IPS-20b (cell line): ENCODE data around the gene COMT.

Experiments
- H3K27ac ChIP-seq: one replicate; pipeline ENCODE4 v1.5.1; 2013; ENCODE audit warnings: low read length
- H3K27me3 ChIP-seq: 2 replicates; pipeline ENCODE4 v1.6.1; 2013; ENCODE audit warnings: mild to moderate bottlenecking, low read length, inconsistent platforms; ENCODE audit not compliant: insufficient read depth
- H3K36me3 ChIP-seq: 2 replicates; pipeline ENCODE4 v1.6.1; 2013; ENCODE audit warnings: low read depth, mild to moderate bottlenecking, inconsistent platforms, low read length, moderate library complexity; ENCODE audit not compliant: insufficient read depth
- H3K4me1 ChIP-seq: 2 replicates; pipeline ENCODE4 v1.6.1; 2013; ENCODE audit warnings: mild to moderate bottlenecking, control low read depth, inconsistent platforms, low read length, moderate library complexity; ENCODE audit not compliant: insufficient read depth
- H3K4me3 ChIP-seq: 2 replicates; pipeline ENCODE4 v1.5.1; 2013; ENCODE audit warnings: mild to moderate bottlenecking, low read length, inconsistent platforms
- H3K9ac ChIP-seq: 2 replicates; pipeline ENCODE4 v1.6.1; 2013; ENCODE audit warnings: low read depth, mild to moderate bottlenecking, inconsistent platforms, low read length, moderate library complexity
- H3K9me3 ChIP-seq: 2 replicates; pipeline ENCODE4 v1.6.1; 2013; ENCODE audit warnings: mild to moderate bottlenecking, low read depth, low read length, inconsistent platforms; ENCODE audit not compliant: insufficient read depth

The COMT gene

DNA sequence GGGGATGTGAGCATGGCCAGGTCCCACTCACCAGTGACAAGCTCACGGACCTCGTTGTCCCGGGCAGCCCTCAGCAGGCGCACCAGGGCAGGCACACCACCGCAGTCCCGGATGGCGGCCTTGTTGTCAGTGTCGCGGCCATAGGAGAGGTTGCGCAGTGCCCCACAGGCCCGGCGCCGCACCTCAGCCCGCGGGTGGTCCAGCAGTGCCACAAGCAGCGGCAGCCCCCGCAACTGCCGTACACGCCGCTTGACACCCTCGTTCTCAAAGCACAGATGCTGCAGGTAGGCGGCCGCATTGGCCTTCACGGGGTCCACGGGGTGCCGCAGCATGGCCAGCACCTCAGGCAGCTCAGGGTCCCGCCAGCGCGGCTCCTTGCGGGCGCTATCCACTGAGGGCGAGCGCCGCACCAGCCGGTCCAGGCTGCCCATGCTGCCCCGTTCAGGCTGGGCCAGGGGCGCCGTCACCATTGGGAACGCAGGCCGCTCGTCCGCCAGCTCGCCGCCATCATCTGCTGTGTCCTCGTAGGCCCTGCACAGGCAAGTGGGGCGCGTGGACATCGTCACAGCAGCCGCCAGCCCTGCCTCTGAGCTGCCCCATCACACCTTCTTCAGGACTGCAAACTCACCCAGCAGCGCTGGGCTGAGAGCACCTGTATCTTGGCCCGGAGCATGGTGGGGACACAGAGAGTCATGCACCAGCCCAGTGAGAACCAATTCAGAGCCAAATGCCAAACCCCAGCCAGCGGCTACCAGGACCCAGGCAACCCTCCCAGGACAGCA, 38.3 kb downstream of the COMT start:
- Histone ChIP-seq H3K4me3 (no peak overlapping the region), H3K9me3 (no peaks in the 10 kb centered on the region), H3K36me3 (peaks cover 48% of the 10 kb centered on the region), H3K27ac (no peak overlapping the region), H3K9ac (no peak overlapping the region), H3K4me1 (peaks cover 10% of the 10 kb centered on the region), H3K27me3 (no peaks in the 10 kb centered on the region)

DNA sequence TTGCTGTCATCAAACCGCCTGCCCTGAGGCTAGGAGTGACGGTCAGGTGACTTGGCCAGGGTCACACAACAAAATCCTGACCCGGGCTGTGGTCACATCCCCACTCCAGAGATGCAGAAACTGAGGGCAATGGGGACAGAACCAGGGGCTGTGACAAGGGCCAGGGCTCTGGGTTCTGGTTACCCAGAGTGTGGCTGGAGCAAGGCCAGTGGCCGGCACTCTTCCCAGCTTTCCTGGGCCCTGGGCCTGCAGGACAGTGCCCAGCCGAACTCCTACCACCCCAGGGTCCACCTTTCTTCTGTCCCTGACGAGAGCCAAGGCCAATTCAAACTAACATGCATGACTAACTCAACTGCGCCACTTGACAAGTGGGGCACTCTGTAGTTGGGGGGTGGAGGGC, 39.2 kb downstream of the COMT start:
- H3K4me1 ChIP-seq: peaks cover 2% of the 10 kb centered on the region; the same call in 1 of the 2 replicates

DNA sequence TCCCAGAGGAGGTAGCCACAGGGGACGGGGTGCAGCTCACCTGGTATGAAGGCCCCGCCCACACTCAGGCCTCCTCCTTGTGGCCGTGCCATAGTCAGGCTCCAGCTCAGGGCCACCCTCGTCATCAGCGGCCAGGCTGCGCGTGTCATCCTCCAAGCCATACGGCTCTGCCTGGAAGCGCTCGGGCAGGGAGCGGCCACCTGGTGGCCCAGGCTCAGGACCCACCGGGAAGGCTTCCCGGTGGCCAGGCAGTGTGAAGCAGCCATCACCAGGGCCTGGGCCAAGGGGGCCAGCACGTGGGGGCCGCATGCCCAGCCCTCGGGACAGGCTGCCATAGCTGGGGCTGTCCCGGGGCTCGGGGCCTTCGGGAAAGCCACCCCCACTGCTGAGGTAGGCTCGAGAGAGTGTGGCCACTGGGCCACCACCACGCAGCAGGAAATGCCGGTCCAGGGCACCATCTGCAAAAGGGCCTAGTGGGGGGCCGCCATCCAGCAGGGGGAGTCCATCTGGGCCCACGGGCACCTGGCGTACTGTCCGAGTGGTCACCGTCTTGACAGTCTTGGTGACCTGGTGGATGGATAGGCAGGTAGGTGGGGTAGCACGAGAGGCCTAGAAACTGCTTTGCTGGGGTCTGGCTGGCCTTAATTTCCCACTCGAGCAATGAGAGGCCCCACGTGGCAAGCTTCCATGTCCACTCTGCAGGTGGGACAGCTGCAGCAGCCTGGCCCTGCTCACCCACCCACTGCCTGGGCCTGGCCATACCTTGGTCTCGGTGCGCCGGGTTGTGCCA, 39.8 kb downstream of the COMT start:
- no peaks in the 10 kb centered on the region for H3K27me3 ChIP-seq
- no peak overlapping the region for H3K9ac ChIP-seq
- peaks cover 5% of the 10 kb centered on the region; the same call in 1 of the 2 replicates for H3K4me1 ChIP-seq
- H3K27ac ChIP-seq: no peak overlapping the region
- H3K9me3 ChIP-seq: no peaks in the 10 kb centered on the region
- H3K36me3 ChIP-seq: peaks cover 48% of the 10 kb centered on the region
- no peak overlapping the region for H3K4me3 ChIP-seq

More for the DNA sequence above, 39.2 kb downstream of the COMT start:
- no peak overlapping the region for H3K9ac ChIP-seq
- no peak overlapping the region for H3K27ac ChIP-seq
- peaks cover 48% of the 10 kb centered on the region for H3K36me3 ChIP-seq
- no peaks in the 10 kb centered on the region for H3K9me3 ChIP-seq
- no peak overlapping the region for H3K4me3 ChIP-seq
- H3K27me3 ChIP-seq: no peaks in the 10 kb centered on the region

DNA sequence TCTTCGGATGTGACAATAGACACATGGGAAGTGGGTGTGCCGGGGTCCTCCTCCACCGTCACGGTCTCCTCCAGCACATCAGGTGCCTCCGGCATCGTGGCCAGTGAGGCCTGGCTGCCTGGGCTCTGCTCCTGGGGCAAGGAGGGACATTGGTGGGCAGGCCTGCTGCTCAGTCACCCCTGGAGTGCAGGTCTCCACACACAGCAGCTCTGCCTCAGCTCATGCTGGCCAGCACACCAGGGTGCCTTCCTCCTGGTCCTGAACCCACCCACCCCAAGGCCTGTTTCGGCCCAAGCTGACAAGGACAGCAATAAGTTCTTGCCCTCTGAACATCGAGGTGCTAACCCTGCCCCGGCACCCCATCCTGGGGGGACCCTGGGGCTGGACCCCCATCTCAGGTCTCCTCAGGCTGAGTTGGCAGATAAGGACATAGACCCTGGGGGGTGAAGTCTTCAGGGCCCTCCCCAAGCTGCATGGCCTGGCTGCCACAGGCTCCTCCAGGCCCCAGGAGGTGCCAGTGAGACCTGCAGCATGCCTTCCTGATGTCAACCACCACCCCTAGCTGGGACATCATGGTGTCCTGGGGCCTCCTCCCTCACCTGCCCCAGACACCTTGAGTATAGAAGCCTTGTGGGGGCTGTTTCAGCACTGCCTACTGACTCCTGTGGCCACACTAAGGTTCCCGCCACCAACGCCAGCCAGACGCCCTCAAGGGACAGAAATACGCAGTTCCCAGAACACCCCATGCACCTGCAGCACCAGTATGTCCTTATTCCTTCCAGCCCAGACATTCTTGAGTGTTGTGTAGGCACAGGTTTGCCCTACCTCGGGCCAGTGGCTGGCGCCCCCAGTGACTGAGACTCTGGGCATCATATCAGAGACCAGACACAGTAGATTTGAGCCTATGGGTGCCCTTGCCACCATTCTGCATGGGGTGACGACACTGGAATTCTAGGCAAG, 40.7 kb downstream of the COMT start:
- Histone ChIP-seq H3K4me1 (peaks cover 5% of the 10 kb centered on the region; the same call in 1 of the 2 replicates), H3K27ac (no peak overlapping the region)

DNA sequence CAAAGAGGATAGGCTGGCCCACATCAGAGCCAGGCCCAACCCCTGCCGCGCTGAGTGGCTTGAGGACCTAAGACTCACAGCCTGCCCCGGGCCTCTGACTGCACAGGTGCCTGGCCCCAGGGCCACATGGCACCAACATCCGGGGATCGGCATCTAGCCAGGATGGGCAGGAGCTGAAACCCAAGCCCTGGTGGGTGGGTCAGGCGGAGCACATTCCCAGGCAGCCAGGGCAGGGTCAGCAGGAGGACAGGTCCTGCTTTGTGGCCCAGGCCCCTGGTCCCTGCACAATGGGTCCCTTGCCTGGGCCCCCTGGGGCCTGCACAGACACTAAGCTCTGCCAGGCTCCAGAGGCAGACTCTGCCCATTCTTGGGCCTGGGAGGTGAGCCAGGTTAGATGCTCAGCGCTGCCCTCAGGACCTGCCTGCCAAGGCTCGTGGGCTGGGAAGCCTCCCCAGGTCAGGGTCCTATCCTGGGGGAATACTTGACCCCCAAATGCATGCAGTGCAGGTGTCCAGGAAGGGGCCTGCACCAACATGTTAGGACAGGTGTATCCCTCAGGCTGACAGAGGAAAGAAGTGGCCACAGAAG, 41.5 kb downstream of the COMT start:
- peaks cover 5% of the 10 kb centered on the region; the same call in 1 of the 2 replicates for H3K4me1 ChIP-seq
- H3K9ac ChIP-seq: no peak overlapping the region
- no peaks in the 10 kb centered on the region for H3K27me3 ChIP-seq
- H3K27ac ChIP-seq: no peak overlapping the region
- H3K36me3 ChIP-seq: peaks cover 36% of the 10 kb centered on the region
- H3K4me3 ChIP-seq: no peak overlapping the region
- H3K9me3 ChIP-seq: no peaks in the 10 kb centered on the region

More for the DNA sequence above, 40.7 kb downstream of the COMT start:
- Histone ChIP-seq H3K27me3 (no peaks in the 10 kb centered on the region), H3K9me3 (no peaks in the 10 kb centered on the region), H3K9ac (no peak overlapping the region), H3K4me3 (no peak overlapping the region), H3K36me3 (peaks cover 44% of the 10 kb centered on the region)

DNA sequence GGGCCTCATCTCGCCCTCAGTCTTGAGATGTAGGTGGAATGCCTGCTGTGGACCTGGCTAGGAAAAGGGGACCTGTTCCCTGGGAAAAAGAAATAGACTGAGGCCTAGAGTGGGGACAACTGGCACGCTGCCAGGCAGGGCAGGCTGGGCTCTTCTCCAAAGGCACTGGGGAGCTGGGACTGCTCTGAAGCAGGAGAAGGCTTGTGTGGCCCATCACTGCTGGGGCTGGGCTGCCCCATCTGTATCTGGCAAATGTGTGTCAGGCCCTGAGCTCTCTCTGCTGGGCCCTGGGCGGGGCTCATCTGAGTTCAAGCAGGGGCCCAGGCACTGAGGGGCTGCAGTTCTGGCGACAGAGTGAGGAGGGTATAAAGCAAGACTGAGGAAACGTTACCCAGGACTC, 42.2 kb downstream of the COMT start:
- Histone ChIP-seq H3K27ac (no peak overlapping the region), H3K36me3 (peaks cover 30% of the 10 kb centered on the region), H3K9ac (no peak overlapping the region), H3K9me3 (no peaks in the 10 kb centered on the region), H3K4me3 (no peak overlapping the region), H3K4me1 (peaks cover 5% of the 10 kb centered on the region; the same call in 1 of the 2 replicates), H3K27me3 (no peaks in the 10 kb centered on the region)

DNA sequence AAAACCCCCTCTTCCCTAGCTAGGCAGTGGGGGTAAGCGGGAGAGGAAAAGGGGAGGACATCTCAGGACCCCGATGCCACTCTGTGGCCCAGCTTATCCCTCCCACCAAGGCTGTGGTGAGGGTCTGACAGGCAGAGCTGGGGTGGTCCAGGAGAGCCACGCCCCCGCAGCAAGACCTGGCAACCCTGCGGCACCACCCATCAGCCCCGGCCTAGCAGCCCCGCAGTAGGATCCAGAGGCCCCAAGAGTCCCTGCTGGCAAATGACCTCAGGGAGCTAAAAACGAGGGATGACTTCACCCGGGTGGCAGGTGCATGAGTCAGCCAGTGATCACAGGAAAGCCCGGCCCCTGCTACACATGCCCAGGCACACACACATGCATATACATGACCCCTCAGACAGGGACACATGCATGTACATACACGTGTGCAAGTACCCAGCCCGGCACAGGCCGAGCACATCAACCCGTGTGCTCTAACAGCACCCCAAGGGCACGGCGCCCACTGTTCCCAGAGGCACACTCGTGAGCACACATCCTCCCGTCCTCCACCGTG, 42.7 kb downstream of the COMT start:
- Histone ChIP-seq H3K9ac (no peak overlapping the region), H3K4me3 (no peak overlapping the region), H3K4me1 (peaks cover 5% of the 10 kb centered on the region; the same call in 1 of the 2 replicates), H3K36me3 (peaks cover 24% of the 10 kb centered on the region), H3K27me3 (no peaks in the 10 kb centered on the region), H3K9me3 (no peaks in the 10 kb centered on the region), H3K27ac (no peak overlapping the region)

DNA sequence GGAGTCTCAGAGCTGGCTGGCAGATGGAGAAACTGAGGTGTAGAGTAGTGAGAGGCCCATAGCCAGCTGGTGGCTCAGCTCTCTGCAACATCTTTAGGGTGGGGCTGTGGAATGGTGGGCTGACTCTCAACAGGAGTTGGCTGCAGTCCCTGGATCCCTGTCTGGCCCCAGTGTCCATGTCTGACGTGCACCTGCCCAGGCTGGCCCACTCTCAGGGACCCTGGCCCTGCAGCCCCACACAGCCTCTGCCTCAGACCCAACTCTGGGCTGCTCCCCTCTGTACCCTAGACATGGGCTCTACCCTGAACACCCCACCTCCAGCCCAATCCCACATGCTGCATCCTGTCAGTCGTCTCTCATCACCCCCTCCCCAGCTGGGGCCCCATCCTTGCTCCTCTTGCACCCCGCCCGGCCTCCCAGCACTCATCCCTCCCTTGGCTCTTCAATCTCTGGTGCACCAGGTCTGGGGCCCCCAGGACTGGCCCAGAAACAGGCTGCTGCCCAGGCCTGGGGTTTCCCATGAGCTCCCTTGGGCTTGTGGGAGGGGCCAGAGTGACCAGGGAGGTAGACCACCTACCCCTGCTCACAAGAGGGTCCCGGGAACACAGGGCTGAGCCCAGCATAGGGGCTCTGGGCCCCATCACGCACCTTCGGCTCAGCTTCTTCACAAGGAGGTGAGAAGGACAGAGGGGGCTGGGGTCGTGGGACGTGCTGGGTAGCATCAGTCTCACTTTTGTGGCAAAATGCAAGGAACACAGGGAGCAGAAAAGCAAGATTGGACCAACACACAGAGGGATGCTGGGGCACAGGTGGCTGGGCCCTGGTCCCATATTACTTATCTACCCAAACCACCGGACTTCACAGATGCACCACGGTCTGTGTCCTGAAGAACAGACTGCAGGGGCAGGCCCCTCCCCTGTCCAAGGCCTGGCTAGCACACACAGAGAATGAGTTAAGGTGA, 43.6 kb downstream of the COMT start:
- Histone ChIP-seq H3K36me3 (peaks cover 16% of the 10 kb centered on the region), H3K4me1 (peaks cover 5% of the 10 kb centered on the region; the same call in 1 of the 2 replicates), H3K27ac (no peak overlapping the region), H3K9ac (no peak overlapping the region; the same call in 1 of the 2 replicates), H3K9me3 (no peaks in the 10 kb centered on the region), H3K27me3 (no peaks in the 10 kb centered on the region), H3K4me3 (no peak overlapping the region)

DNA sequence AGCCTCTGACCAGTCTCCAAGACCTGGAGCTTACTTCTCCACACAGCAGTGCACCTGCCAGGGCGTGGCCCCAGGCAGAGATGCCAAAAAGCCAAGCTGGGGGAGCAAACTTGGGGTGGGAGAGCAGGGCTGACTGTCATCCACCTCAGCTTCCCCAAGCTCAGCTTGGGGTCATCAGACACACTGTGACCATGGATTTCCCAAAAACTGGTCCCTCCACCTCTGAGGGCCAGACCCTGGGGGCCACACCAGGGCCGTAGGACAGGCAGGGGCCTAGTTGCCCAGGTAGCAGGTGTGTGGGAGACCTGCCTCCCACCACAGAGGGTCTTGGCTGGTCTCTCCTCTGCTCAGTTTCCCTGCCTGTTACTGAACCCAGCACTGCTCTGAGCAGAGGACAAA, 44.4 kb downstream of the COMT start:
- no peak overlapping the region for H3K27ac ChIP-seq
- H3K4me1 ChIP-seq: peaks cover 5% of the 10 kb centered on the region; the same call in 1 of the 2 replicates
- H3K27me3 ChIP-seq: no peaks in the 10 kb centered on the region
- no peaks in the 10 kb centered on the region for H3K9me3 ChIP-seq
- peak overlapping the region; percentile 80 for H3K4me3 ChIP-seq
- peak overlapping the region; percentile 86; the same call in 1 of the 2 replicates for H3K9ac ChIP-seq
- H3K36me3 ChIP-seq: peaks cover 7% of the 10 kb centered on the region
